Fibroblast of skin of left quadriceps (primary cell): ENCODE data around the gene CCL15.

Source experiments
- DNase-seq, 2 experiments: peaks; one replicate each; pipeline ENCODE4 v3.0.0-alpha.2; 2013; ENCODE audit warnings: low read depth in 2 of 2

The CCL15 gene

DNA sequence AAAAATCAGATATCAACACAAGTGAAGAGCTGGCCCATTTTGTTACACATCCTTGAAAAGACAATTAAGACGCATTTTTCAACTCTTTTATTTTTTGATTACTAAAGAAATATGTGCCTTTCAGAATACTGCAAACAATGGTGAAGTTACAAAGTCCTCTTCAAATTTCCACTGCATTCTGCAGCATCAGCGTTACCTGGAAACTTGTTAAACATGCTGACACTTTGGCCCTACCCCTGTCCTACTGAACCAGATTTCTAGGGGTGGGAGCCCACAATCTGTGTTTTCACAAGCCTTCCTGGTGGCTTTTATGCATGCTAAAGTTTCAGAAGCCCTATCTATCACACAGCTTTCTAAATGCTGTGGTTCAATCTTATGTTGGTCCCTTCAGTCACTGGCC is 10.3 kb downstream of the CCL15 start:
- DNase-seq: no peak

DNA sequence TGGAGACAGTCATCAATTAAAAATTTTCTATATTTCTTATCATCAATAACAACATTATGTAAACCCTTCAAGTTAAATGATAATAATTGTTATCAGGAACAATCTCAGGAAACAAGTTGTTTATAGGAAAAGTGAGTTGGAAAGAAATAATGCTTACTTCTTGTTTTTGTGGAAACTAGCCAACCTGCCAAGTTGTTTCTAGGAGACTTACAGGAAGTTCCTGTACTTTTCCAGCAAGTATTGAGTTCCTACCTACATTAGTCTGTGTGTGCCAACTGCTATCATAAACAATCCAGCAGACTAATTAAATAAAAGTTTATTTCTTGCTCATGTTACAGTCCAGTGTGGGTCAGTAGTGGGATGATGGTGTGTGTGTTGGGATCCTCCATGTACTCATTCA is 13.2 kb downstream of the CCL15 start:
- DNase-seq: no peak

DNA sequence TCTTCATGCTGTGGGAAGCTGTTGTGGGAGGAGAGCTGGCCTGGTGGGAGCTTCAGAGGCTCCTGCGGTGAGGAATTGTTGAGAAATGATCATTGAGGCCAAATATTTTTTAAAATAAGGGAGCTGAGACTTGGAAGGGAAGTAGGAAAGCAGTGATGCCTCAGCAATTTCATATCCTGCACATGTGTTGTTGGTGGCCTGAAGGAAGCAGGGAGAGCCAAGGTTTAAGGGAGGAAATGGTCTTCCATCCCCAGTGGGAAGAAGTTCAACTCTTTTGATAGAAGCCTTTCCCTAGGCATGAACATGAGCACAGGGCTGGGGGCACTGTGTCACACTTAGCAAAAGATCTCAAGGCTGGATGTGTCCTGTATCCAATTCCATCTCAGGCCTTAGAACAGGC is 14.7 kb downstream of the CCL15 start, which contains the start of gene CCL14:
Gene CCL14 (minus strand): TSS at position 87 of the 400 bp plus-strand sequence. CDS start 80 bp downstream, at position 7.
- no peak for DNase-seq

GRCh38 chr17:35984140-35984539 is 17.2 kb downstream of the CCL15 start:
- no peak for DNase-seq

- DNase-seq: no peak
Observed at GRCh38 chr17:35982409-35983191, 18.8 kb downstream of the CCL15 start.

- no peak for DNase-seq
Observed at GRCh38 chr17:35981908-35982330, 19.4 kb downstream of the CCL15 start.

- no peak for DNase-seq
Observed at GRCh38 chr17:35981246-35981645, 20.1 kb downstream of the CCL15 start, which contains the start of gene CCL16. Gene CCL16 (minus strand): TSS chr17:35981497. CDS start chr17:35981420, 77 bp downstream.

DNA sequence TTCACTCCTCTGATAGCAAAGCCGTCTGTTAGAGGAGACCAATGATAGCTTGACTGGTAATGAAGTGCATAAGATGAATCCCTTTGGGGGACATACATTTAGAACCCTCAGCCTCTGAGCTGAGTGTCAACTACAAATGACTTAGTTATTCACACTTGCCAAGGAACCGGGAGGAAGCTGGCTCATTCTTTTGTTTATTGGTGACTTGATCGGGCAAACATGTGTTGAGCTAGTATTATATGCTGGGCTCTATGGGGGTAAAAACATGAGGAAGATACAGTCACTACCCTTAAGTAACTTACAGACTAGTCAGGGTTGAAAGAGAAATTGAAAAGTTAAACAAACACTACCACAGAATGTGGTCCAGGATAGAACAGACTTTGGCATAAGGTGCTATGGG is 23.0 kb downstream of the CCL15 start:
- no peak for DNase-seq

DNA sequence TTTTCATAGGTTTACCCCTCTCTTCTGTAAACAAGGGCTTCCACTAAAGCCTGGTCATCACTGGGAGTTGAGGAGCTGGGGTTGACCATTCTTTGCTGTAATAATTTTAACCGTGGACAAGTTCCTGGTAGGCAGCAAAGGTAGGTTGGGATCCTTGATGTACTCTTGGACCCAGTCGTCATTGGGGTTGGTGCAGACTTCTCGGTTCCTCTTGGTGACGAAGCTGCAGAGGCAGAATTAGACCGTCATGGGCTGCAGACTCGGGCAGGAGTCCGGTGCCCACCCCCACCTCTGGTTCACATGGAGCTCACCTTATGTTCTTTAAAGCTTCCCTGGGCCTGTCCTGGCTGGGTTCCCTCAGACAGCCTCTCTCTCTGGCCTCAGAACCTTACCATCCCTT is 23.8 kb downstream of the CCL15 start:
- DNase-seq: no peak

GRCh38 chr17:35973333-35974260 is 27.8 kb downstream of the CCL15 start:
- DNase-seq: no peak

GRCh38 chr17:35972945-35973332 is 28.4 kb downstream of the CCL15 start:
- no peak for DNase-seq

- DNase-seq: no peak
Observed at GRCh38 chr17:35972535-35972934, 28.8 kb downstream of the CCL15 start.

- DNase-seq: no peak
Observed at GRCh38 chr17:35972066-35972465, 29.3 kb downstream of the CCL15 start.

GRCh38 chr17:35969558-35970380 is 31.6 kb downstream of the CCL15 start:
- DNase-seq: peak; percentile 37 to 44

GRCh38 chr17:35968520-35969054 is 32.8 kb downstream of the CCL15 start:
- DNase-seq: no peak

- no peak for DNase-seq
Observed at GRCh38 chr17:35965272-35965671, 36.1 kb downstream of the CCL15 start.

DNA sequence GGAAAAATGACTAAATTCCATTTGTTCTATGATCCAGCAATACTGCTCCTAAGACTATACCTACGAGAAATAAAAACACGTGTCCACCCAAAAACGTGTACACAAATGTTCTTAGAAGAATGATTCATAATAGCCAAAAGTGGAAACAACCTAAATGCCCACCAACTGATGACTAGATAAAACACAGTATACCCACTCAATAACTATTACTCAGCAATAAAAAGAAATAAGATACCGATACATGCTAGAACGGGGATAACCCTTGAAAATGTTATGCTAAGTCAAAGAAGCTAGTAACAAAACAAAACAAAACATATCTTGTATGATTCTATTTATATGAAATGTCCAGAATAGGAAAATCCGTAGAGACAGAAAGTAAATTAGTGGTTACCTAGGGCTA is 37.7 kb downstream of the CCL15 start:
- no peak for DNase-seq

DNA sequence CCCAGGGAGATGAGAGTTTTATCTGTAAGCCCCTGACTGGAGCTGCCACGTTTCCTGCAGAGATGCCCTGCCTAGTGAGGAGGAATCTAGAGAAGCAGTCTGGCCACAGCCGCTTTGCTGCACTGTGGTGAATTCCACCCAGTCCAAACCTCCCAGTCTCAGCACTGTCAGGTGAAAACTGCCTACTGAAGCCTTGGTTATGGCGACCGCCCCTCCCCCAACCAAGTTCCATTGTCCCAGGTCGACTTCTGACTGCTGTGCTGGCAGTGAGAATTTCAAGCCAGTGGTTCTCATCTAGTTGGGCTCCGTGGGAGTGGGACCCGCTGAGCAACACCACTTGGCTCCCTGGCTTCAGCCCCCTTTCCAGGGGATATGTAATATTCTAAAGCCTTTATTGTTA is 47.6 kb downstream of the CCL15 start:
- DNase-seq: no peak

DNA sequence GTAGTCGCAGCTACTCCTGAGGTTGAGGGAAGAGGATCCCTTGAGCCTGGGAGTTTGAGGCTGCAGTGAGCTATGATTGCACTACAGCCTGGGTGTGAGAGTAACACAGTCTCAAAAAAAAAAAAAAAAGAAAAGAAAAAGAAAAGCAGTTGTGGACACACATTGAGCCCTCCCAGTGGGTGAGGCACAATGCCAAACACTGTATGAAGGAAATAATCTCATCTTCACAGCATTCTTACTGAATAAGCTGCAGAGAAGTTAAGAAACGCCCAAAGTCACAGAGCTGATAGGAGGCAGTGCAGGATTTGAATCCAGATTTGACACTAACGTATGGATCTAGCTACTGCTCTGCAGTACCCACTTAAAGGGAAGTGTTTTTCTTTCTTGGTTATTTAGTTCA is 52.0 kb downstream of the CCL15 start:
- no peak for DNase-seq

DNA sequence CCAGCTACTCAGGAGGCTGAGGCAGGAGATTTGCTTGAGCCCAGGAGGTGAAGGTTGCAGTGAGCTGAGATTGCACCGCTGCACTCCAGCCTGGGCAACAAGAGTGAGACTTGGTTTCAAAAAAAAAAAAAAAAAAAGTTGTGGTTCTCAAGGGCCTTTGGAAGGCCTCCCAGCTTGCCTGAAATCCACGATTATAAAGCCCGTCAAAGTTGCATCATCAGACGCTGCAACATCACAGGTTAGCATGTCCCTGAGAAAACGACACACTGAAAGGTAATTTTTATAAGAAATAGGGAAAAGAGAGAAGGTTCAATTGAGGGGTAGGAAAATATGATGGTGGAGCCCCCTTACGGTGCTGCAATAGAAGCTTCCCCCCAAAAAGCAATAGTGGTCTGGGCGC is 53.3 kb downstream of the CCL15 start:
- DNase-seq: no peak
